ENCODE measurements around the gene ARSG. TPM values are rescaled to one million over a fixed set of nuclear protein-coding genes. Genes with fewer than 3 reads are reported as not detected.

The ARSG gene
- total and polyA plus RNA-seq, 2 of the 13 experiments (the other 11 are each of a cell fraction or from before 2014, with no cell fraction given), result 3.7 to 15.2 TPM

GRCh38 chr17:68379692-68380677 is 88.7 kb downstream of the ARSG start (continued):
- TF ChIP-seq ZNF777 (CRISPR knock-in tag; IDR thresholded peaks at IDR 0.05) (no peak), FOXK1 (CRISPR knock-in tag; IDR thresholded peaks at IDR 0.05; ENCODE audit: borderline replicate concordance, low read depth) (peak; percentile 79; the same call in 1 of the 2 replicates), CHD4 (IDR thresholded peaks at IDR 0.05; ENCODE audit: borderline replicate concordance, low read length) (no peak), HNRNPK (IDR thresholded peaks at IDR 0.05; ENCODE audit: low read depth, low read length, poor library complexity, severe bottlenecking) (no peak), TIGD3 (CRISPR knock-in tag; IDR thresholded peaks at IDR 0.05; ENCODE audit: borderline replicate concordance) (no peak), ZNF446 (CRISPR knock-in tag; IDR thresholded peaks at IDR 0.05) (no peak), JUN (CRISPR knock-in tag; IDR thresholded peaks at IDR 0.05) (no peak), ZNF44 (CRISPR knock-in tag; IDR thresholded peaks at IDR 0.05) (no peak), ETV5 (CRISPR knock-in tag; IDR thresholded peaks at IDR 0.05; ENCODE audit: borderline replicate concordance) (peak; percentile 46; the same call in 1 of the 2 replicates), KAT2B (IDR thresholded peaks at IDR 0.05; ENCODE audit: borderline replicate concordance, low read depth, low read length) (no peak), MBNL3 (CRISPR knock-in tag; conservative IDR thresholded peaks at IDR 0.05) (no peak), SNAI1 (CRISPR knock-in tag; IDR thresholded peaks at IDR 0.05; ENCODE audit: borderline replicate concordance) (no peak), PAF1 (CRISPR knock-in tag; IDR thresholded peaks at IDR 0.05) (no peak), EED (CRISPR knock-in tag; IDR thresholded peaks at IDR 0.05) (no peak), ZNF34 (CRISPR knock-in tag; IDR thresholded peaks at IDR 0.05; ENCODE audit: borderline replicate concordance) (no peak), PRPF4 (IDR thresholded peaks at IDR 0.05; ENCODE audit: low read depth, low read length, poor library complexity, severe bottlenecking) (no peak), FOXO1 (CRISPR knock-in tag; IDR thresholded peaks at IDR 0.05) (peak; percentile 38; the same call in 1 of the 2 replicates), TP53 (CRISPR knock-in tag; conservative IDR thresholded peaks at IDR 0.05) (no peak), ZNF382 (CRISPR knock-in tag; IDR thresholded peaks at IDR 0.05; ENCODE audit: borderline replicate concordance) (no peak)
- TF ChIP-seq, protein P1, sequence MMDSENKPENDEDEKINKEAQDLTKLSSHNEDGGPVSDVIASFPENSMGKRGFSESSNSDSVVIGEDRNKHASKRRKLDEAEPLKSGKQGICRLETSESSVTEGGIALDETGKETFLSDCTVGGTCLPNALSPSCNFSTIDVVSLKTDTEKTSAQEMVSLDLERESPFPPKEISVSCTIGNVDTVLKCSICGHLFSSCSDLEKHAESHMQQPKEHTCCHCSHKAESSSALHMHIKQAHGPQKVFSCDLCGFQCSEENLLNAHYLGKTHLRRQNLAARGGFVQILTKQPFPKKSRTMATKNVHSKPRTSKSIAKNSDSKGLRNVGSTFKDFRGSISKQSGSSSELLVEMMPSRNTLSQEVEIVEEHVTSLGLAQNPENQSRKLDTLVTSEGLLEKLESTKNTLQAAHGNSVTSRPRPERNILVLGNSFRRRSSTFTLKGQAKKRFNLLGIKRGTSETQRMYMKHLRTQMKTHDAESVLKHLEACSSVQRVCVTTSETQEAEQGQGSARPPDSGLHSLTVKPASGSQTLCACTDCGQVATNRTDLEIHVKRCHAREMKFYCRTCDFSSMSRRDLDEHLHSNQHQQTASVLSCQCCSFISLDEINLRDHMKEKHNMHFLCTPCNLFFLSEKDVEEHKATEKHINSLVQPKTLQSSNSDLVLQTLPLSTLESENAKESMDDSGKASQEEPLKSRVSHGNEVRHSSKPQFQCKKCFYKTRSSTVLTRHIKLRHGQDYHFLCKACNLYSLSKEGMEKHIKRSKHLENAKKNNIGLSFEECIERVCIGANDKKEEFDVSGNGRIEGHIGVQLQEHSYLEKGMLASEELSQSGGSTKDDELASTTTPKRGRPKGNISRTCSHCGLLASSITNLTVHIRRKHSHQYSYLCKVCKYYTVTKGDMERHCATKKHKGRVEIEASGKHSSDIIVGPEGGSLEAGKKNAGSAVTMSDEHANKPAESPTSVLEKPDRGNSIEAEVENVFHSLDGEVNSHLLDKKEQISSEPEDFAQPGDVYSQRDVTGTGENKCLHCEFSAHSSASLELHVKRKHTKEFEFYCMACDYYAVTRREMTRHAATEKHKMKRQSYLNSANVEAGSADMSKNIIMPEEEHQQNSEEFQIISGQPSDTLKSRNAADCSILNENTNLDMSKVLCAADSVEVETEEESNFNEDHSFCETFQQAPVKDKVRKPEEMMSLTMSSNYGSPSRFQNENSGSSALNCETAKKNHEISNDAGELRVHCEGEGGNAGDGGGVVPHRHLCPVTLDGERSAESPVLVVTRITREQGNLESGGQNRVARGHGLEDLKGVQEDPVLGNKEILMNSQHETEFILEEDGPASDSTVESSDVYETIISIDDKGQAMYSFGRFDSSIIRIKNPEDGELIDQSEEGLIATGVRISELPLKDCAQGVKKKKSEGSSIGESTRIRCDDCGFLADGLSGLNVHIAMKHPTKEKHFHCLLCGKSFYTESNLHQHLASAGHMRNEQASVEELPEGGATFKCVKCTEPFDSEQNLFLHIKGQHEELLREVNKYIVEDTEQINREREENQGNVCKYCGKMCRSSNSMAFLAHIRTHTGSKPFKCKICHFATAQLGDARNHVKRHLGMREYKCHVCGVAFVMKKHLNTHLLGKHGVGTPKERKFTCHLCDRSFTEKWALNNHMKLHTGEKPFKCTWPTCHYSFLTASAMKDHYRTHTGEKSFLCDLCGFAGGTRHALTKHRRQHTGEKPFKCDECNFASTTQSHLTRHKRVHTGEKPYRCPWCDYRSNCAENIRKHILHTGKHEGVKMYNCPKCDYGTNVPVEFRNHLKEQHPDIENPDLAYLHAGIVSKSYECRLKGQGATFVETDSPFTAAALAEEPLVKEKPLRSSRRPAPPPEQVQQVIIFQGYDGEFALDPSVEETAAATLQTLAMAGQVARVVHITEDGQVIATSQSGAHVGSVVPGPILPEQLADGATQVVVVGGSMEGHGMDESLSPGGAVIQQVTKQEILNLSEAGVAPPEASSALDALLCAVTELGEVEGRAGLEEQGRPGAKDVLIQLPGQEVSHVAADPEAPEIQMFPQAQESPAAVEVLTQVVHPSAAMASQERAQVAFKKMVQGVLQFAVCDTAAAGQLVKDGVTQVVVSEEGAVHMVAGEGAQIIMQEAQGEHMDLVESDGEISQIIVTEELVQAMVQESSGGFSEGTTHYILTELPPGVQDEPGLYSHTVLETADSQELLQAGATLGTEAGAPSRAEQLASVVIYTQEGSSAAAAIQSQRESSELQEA (CRISPR knock-in tag; IDR thresholded peaks at IDR 0.05; ENCODE audit: not compliant biosample characterization), result no peak
